NCI-H82 treated with DMSO at 0.1 percent for 48 hours (cell line): ENCODE results near the gene OGDHL.

Source experiments
- DNase-seq: peaks from one replicate; lab custom pipeline; 2025; ENCODE audit not compliant: unreplicated experiment; lab: John Stamatoyannopoulos, UW

Gene OGDHL

GRCh38 chr10:49691588-49691987, 70.5 kb downstream of the OGDHL start:
- DNase-seq = no peak

- no peak for DNase-seq
These were observed 71.3 kb downstream of the OGDHL start for GRCh38 chr10:49690698-49691356.

GRCh38 chr10:49689882-49690510, 72.1 kb downstream of the OGDHL start:
- no peak for DNase-seq

DNA sequence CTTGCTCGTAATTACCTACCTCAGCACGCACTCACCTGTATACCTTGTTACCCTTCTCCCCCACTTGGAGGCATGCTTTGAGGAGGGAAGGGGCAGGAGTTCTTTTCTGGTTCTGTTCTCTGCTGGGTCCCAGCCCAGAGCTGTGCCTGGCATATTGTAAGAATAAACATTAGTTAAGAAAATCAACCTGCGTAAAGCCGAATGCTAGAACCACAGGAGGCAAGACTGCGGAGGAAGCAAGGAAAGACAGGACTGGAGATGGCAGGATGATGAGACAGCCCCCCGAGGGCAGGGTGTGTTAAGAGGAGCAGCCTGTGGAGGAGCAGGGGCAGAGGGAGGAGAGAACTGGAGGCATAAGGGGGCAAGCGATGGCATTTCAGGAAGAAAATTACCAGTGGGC, 73.2 kb downstream of the OGDHL start:
- DNase-seq = no peak

DNA sequence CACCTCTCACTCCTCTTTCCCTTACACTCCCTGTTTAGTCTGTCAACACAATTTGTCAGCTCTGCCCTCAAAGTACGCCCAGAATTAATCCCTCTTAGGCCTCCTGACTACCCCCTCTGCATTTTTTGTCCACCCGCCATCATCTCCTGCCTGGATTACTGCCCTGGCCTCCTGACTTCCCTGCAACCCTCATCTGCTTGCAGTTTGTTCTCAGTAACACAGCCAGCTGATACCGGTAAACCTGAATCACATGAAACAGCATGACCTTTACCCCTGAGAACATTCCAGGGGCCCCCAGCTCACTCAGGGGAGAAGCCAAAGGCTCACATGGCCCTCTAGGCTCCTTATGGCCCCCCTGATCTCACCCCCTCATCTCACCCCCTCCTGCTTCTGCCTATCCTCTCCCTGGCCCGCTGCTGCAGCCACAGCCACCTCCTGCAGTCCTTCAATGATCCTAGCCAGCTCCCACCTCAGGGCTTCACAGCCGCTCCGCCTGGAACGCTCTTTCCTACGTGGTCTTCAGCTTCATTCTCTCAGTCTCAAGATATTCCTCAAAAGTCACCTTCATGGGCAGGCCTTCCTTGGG, 73.8 kb downstream of the OGDHL start:
- no peak for DNase-seq

DNA sequence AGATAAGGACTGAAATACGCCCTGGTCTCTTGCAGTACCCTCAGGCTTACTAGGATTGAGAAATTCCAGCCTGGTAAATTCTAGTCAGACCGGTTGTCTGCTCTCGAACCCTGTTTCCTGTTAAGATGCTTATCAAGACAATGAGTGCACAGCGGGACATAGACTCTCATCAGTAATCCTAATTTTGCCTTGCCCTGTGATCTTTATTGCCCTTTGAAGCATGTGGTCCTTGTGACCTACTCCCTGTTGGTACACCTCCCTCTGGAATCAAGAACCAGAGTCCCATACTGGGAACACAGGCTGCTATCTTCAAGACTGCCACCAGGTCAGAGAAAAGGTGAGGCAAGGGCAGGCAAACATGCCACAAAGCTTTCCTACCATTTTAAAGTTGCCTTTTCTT, 75.5 kb downstream of the OGDHL start:
- no peak for DNase-seq
